ENCODE results near the gene ATF2.

Gene ATF2, protein sequence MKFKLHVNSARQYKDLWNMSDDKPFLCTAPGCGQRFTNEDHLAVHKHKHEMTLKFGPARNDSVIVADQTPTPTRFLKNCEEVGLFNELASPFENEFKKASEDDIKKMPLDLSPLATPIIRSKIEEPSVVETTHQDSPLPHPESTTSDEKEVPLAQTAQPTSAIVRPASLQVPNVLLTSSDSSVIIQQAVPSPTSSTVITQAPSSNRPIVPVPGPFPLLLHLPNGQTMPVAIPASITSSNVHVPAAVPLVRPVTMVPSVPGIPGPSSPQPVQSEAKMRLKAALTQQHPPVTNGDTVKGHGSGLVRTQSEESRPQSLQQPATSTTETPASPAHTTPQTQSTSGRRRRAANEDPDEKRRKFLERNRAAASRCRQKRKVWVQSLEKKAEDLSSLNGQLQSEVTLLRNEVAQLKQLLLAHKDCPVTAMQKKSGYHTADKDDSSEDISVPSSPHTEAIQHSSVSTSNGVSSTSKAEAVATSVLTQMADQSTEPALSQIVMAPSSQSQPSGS

DNA sequence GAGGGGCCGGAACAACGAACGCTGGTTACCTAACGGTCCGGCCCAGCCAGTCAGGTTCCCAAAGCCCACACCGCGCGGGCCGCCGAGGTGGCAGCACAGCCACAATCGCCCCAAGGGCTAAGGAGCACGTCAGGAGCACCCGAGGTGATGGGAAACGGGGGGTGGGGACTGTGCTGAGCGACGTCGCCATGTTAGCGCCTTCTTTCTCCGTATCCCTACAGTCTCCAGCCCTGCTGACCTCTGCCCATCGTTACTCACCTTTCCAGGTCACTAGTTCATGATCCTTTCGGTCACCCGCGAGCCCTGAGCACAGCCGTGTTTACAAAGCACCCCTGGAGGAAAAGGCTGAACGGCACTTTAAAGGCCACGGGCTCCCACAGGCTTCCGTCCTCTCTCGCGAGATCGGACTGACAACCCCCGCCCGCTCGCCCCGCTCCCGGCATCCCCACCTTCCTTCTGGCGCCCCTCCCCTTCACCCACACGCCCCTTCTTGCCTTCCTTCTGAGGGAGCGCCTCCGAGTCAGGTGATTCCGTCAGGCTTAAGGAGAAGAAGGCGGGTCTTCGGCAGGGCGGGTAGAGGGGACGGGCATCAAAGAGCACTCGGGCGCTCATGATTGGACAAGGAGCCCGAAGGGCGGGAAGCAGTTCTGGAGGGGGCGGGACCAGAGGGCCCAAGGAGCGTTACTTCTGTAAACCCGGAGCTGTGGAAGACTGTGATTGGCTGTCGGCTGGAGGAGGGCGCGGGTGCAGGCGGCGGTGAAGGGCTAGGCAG, at the start of gene ATF2:
Gene ATF2, minus strand, starts transcription at position 412 of the 772 bp plus-strand sequence. CDS start 31,760 bp downstream, outside the sequence.
- peak; percentile 100 for DNase-seq

DNA sequence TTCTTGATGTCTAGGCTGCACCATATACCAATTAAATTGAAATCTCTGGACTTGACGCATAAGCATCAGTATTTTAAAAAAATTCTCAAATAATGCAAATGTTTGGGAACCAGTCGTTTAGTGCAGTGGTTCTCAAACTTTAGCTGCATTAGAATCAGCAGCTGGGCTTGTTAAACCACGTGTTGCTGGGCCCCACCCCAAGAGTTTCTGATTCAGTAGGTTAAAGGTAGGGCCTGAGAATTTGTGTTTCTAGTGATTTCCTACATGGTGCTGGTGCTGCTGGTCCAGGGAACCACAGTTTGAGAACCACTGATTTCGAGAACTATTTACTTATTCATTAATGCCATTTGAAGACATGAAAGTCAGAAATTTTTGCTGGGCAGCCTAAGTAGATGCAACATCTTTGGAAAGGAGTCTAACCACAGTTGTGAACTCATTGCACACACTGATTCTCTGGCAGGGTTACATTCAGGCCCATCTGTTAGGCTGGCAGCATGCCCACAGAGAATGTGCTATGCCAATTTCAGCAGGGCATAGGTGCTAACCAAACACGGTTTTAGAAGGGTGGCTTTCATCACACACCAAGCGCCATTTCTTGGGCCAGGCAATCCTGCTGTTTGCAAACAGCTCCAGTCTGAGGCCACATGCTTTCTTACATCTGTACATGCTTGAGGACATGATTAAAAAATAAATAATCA, 39.9 kb upstream of the ATF2 start:
- no peak for DNase-seq

DNA sequence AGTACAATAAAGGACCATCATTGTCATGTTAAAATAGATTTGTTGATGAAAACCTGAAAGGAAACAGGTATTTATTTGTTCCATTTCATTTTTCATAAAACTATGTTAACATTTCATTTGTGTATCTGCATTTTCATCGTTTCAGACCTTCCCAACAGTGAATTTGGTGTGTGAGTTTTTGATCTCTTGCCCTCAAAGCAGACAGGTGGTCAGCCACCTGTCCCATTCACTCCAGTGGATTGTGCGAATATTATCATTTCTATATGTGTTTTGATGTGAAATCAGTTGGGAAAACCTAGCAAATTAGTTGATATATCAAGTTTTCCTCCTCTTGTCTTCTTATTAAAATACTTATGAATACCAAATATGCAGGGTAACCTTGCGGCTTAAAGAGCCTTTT, 38.9 kb upstream of the ATF2 start:
- no peak for DNase-seq

DNA sequence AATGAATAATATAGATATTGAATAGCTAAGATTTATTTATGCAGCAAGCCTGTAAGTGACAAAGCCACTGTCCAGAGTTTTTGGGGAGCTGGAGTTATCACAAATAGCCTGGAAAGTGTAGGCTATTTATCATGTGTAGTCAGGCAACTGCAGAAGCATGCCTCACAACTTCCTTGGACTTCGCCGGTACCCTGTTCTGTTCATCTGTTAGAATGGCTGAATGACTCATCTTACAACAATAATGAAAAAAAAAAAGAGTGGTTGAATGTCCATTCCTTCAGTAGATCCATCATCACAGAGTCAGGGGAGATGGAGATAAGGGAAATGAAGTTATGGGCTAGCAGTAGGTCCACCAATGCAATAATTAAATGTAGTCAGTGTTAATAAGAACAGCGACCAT, 37.5 kb upstream of the ATF2 start:
- DNase-seq: no peak

DNA sequence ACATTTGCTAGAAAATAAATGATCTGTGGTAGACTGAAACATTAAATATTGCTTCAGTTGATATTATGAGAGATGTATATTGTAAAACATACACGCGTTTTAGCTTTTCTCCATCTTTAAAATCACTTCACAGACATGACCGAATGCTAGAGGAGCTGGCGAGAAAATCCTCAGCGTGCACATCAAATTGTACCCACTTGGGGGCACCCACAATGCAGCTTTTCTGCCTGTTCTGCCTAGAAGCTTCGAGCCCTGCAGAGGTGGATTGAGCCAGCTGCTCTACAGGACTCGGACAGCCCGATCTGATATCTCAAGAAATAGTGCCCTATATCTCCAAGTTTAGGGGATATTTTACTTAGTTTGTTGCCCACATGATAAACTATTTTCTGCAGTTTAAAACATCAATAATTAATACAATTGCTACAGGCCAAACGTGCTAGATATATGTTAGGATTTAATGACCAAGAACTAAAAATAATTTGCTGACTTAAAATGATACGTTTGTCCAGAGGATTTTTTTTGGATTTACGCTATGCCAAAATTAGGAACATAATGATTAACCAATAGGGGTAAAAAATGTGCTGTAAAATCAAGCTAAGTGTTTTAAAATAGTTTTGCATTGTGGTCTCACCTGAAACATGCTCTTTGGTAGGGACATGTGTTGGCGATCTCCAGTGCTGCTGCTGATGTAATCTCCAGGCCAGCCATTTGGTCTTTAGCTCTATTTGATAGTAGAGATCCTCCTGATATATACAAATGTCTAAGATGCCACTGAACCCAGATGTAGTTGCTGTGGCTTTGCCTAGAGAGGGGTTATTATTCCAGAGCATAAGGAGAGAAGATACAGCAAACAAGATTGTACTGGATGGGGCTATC, 35.9 kb upstream of the ATF2 start:
- peak; percentile 81 for DNase-seq

DNA sequence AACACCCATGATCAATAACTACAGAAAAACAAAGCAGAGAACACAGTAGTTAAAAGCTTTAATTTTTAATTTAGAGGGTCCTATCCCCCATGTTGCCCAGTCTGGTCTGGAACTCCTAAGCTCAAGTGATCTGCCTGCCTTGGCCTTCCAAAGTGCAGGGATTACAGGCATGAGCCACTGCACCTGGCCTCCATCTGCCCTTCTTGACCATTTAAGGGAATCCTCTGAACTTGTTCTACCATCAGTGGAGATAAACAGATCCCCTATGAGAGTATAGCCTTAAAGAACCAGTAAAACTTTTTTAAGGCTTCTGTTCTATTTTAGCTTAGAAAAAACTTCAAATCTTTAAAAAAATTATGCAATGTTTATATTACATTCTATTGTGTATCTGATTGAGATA, 27.0 kb upstream of the ATF2 start:
- DNase-seq: no peak

DNA sequence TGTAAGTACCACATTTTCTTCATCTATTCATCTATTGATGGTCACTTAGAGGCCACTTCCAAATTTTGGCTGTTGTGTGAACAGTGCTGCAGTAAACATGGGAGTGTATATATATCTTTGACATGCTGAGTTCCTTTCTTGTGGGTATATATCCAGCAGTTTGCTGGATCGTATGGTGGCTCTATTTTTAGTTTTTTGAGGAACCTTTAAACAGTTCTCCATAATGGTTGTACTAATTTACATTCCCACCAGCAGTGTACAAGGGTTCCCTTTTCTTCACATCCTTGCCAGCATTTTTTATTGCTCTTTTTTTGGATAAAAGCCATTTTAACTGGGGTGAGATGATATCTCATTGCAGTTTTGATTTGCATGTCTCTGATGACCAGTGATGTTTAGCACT, 20.8 kb upstream of the ATF2 start:
- no peak for DNase-seq

DNA sequence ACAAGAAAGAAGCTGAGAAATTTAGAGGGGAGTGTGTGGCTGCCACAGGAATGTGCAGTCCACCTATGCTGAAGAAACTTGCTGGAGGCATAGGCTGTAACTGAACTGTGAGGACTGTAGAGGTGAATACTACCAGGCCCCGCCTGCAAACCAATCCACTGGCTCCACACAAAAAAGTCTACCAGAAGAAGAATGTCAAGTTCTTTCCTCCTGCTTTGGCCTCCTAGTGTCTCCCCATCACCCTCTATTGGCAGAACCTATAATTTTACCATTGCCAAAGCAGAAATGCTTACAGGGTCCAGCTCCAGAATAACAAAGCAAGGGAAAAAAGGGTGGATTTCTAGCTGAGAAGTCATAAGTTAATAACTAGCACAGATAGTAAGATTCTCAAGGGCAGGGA, 19.4 kb upstream of the ATF2 start:
- DNase-seq: no peak

DNA sequence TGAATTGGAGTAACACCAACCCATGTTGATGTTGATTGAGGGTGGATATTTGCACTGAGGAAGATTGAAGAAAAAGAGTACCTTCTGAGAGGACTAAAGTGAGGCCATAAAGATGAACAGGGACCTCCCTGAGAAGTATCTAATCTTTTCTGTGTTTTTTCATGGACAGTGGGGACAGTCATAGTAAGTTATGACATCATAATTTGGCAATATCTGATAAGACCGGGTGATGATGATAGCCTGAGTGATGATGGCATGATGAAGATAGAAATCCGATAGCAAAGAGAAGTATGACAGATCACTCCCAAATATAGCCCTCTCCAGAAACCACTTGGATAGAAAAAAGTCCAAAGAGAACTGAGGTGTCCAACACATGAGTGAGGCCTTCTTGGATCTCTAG, 15.7 kb upstream of the ATF2 start:
- DNase-seq: no peak

DNA sequence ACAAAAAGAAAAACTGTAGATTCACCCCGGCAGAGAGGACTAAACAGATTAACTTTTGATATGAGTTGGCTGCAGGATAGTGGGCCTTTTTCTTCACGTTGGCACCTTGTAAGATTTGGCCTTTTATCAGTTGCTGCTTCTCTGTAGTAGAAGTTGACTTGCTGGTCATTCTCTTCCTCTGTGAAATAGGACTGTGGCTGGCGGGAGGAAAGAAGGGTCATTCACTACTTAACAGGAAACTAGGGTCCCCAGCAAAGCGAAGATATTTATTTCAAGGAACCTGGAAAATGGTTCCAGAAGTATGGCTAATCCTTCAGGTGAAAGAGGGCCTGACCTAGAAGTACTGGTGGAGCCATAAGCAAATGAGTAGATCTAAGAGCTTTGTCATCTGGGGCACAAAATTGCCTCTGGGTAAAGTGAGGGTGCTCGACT, 13.9 kb upstream of the ATF2 start:
- no peak for DNase-seq

DNA sequence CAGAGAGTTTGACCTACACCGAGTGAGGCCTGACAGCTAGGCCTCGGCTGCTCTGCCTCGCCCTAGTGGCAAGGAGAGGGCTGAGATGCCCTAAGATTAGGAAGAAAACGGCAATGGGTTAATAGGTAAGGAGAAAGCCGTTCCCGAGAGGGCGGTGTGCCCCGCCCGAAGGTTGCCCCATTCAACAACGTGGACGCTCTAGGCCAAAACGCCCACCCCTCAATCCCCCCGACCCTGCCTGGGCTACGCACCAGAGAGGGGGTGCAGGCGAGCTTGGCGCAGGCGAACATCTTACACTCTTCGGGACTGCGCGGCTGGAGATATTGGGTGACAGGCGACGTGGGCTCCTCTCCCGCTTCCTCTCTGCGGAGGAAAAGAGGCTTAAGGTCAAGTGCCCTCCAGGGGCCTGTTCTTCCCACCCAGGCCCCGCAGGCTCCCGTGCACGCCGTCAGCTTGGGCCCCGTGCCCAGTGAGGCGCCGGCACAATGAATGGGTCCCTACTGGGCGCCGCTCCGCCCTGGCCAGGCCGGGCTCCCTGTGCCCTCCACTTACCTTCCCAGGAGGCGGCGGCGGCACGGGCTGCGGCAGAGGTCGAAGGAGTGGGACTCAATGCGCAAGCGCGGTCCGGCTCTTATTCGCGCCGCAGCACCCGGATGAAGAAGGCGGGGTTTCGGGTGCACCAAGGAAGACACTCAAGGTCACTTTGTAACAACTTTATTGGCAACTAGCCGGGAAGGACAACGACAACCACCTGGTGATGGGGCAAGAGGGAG, 13.3 kb upstream of the ATF2 start, which contains the start of gene ATP5MC3:
Gene ATP5MC3, minus strand, starts transcription at position 607 of the 773 bp plus-strand sequence. Its CDS starts 317 bp downstream, at position 290.
- DNase-seq: peak; percentile 98

DNA sequence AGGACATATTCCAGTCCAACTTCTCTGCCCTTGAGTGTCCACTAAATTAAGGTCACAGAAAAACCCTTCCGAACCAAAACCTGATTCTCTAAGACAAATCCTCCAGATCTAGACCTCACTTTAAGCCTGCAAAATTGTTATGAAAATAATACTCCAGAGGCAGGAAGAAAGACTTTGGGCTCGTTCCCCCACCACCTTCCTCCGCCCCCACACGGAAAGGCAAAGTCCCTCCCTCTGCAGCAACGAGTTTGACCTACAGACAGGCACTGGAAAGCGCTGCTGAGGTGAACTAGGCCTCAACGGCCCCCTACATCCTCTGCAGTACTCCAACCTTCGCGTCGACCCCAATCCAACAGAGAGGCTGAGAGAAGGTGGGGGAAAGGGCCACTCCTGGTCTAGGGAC, 12.7 kb upstream of the ATF2 start:
- DNase-seq: no peak

DNA sequence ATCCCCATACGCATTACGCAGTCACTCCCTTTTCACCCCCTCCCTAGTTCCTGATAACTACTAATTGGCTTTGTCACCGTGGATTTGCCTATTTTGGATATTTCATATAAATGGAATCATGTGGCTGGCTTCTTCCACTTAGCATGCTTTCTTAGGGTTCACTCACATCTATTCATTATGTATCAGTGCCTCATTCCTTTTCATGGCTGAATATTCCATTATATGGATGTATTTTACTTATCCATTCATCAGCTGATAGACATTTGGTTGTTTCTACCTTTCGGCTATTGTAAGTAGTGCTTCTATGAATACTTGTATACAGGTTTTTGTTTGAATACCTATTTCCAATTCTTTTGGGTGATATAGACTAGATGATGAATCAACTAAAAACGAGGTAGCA, 8.6 kb upstream of the ATF2 start:
- DNase-seq: no peak

DNA sequence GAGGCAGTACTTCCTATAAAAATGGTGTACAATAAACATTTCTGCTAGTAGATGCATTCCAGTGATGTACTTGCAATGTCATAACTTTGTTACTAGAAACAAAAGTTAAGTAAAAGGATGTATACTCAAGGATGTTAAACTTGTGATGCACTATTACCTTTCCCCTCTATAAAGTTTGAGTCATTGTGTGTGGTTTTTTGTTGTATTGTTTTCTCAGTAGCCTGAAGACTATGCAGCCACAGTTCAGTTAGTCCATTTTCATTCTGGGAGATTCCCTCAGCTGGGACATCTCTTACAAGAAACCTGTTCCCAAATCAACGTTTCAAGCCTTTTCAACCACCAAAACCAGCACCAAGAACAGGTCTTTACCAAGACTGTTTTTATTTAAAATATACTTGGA, 7.9 kb upstream of the ATF2 start:
- no peak for DNase-seq

DNA sequence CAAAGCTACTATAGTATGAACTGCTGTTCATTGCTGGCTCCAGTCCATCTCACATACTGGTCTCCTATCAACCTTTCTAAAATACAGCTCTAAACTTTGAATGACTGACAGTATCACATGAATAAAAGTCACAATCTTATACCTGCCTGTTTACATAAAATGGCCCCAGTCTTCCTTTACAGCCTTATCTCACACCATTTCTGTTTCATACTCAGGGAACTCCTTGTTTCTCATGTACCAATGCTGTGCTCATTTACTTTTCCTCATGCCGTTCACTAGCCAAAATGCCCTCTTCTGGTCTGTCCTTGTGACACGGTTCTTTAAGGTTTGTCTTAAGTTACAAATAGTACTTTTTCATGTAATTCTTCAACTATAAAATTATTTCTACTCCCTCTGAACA, 7.3 kb upstream of the ATF2 start:
- DNase-seq: no peak

DNA sequence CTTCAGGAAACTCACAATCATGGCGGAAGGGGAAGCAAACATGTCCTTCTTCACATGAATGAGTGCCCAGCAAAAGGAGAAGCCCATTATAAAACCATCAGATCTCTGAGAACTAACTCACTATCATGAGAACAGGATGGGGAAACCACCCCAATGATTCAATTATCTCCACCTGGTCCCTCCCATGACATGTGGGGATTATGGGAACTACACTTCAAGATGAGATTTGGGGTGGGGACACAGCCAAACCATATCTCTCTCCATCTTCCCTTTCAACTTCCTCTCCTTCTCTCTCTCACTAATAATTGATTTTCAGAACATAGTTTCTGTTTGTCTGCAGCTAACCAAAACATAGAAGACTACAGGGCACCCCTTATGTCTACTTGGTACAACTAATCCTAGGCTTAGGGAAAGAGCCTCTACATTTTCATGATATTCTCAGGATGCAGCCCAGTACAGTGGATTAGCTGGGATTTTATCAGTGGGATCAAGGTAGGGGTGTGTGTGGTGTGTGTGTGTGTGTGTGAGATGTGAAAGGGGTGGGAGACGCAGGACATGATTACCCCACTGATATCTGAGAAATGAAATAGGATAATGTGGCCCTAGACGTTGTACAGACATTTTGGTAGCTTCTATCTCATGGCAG, 2.8 kb upstream of the ATF2 start:
- no peak for DNase-seq

DNA sequence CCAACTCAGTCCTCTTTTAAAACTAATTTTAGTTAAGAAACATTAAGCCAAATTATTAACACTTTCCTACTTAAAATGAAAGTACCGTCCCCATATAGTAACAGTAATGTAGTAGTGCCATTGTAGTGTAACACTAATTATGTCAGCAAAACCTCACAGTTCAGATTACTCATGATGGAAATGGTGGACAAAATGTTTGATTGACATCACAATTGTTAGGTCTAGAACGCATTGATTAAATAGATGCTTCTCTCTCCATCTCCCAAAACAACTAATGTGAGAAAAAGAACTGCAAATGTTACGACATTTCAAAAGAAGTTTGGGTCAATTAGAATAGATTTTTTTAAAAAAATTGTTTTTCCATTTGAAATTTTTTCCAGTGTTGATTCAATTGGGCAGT, 1.2 kb upstream of the ATF2 start:
- DNase-seq: peak; percentile 20

DNA sequence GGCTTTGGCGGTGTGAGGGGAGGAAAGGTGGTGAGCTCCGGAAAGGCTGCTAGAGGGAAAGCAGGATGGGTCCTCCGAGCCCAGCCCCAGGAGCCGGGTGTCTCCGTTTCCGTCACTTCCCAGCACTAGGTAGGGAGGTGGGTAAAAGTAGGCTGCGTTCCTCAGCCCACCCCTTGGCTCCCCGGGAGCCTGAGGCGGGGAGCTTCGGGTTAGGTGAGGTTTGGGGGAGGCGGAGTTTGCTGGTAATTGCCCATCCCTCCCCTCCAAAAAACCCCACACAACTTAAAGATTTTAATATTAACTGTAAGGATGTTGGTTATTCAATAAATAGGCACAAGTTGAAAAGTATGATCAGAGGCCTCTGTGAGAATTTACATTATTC, 552 bp upstream of the ATF2 start:
- DNase-seq: no peak

DNA sequence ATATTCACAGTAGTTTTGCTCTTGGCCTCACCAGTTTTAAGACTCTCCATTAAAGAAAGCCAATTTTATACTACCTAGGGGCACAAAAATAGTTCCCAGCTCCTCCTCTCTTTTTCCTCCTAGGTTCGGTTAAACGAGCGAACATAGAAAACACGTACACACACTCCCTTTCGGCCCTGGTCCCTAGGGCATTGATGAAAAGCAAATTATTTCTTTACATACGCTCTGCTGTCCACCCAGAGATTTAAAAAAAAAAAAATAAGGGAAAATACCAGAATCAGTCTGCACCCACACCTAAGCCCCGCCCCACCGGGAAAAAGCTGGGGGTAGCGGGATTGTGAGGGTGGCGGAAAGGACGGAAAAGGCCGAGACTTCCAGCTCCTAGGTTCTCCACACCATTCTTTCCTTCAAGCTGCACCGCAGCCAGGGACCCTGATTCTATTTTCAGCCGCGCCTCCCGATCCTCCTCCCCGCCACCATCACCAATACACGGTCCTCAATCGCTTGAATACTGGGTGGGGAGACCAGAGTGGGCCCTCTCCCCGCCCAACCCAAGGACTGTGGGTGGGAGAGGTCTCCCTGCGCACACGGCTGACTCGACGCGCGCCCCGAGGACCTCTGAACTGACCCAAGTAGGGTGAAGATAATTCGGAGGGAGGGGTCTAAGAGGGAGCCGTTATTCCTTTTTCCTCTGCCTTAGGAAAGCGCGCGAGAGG, 769 bp downstream of the ATF2 start:
- no peak for DNase-seq

DNA sequence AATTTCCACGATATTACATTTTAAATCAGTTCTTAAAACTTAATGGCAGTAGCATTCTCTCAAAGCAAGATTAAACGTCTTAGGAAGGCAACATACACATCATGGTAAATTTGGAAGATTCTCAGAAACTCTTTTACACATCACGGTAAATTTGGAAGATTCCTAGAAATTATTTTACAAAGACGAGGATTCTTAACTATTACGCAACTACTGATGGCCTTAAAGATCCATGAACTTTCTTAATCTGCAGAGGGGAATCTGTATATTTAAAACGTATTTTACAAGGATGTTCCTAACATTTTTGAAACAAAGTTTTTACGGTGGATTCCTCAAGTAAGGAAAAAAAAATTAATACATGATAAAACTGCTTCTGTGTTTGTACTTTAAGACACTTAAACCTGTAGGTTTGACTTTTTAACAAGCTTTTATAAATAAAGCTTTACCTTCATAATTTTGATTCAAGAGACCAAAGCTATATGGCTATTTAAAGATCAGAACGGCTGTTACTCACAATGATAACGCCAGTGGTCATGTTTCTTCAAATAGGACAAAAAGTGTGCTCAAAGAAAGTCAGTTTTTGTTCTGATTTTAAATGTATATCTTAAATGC, 1.7 kb downstream of the ATF2 start:
- peak; percentile 7 for DNase-seq

Measured in eye (tissue), 1 donor.